ENCODE data around the gene NNMT. TPM values are rescaled to one million over a fixed set of nuclear protein-coding genes. Genes with fewer than 3 reads are reported as not detected.
A peak's percentile ranks its signal among the peaks of the same experiment; 100 is the strongest.

The NNMT gene
- total RNA-seq, 1 experiment from 2014 or later = 2.4 TPM

GRCh38 chr11:114348200-114349191, 52.3 kb downstream of the NNMT start:
- Mint-ChIP-seq H3K27me3 (ENCODE audit: insufficient read depth, unreplicated experiment) (no peaks in the 10 kb centered on the region), H3K4me3 (ENCODE audit: unreplicated experiment) (no peak overlapping the region), H3K9me3 (ENCODE audit: unreplicated experiment) (no peaks in the 10 kb centered on the region), H3K4me1 (ENCODE audit: low read depth, unreplicated experiment) (no peaks in the 10 kb centered on the region), H3K27ac (ENCODE audit: unreplicated experiment) (no peak overlapping the region), H3K36me3 (ENCODE audit: insufficient read depth, unreplicated experiment) (no peaks in the 10 kb centered on the region)
- Histone ChIP-seq H3K9me3 (peaks cover 4% of the 10 kb centered on the region; the same call in 1 of the 2 replicates), H3K27me3 (replicated peaks; ENCODE audit: control insufficient read depth, insufficient read depth, low read length) (no peaks in the 10 kb centered on the region), H3K36me3 (ENCODE audit: control insufficient read depth, insufficient read depth, low read length) (no peaks in the 10 kb centered on the region), H3K4me1 (no peaks in the 10 kb centered on the region), H3K4me3 (ENCODE audit: low read depth, low read length) (no peak overlapping the region)
- TF ChIP-seq CTCF (IDR thresholded peaks at IDR 0.05; ENCODE audit: insufficient read depth in 1 of 2, low read depth in 1 of 2, low read length in 1 of 2, severe bottlenecking in 1 of 2, unreplicated experiment in 1 of 2) = peak; percentile 64 to 75
- BruUV-seq (replicated peaks) = no TSS peak
- CTCF ChIA-PET = interaction anchor here (0.6 to 1.3 kb wide), 6 partner anchors 8 to 390 kb away, joined by 3 to 5 read pairs (median 3); partner anchors contain the start of gene REXO2
- POLR2A ChIA-PET = no interaction called here
- intact Hi-C loops (cut with micrococcal nuclease; ENCODE audit: unreplicated experiment) = loop anchor here (1.0 to 2.0 kb wide), 5 partner anchors 18 to 414 kb away; no protein-coding TSS in a partner anchor
- DNase-seq = peak; percentile 62 to 79

DNA sequence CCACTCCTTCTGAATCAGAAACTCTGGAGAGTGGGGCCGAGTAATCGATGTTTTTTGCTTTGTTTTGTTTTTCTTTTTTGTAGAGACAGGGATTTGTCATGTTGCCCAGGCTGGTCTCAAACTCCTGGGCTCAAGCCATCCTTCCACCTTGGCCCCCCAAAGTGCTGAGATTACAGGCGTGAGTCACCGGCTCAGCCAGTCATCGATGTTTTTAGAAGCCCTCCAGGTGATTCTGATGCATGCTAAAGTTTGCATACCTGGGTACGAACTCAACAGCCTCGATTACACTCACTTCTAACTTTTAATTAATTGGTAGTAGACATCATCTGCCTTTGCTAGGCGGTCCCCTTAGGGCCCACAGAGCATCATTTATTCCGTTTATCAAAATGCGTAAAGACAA, 53.8 kb downstream of the NNMT start:
- POLR2A ChIA-PET = no interaction called here
- no peaks in the 10 kb centered on the region for H3K4me1 ChIP-seq
- no peaks in the 10 kb centered on the region for H3K4me1 Mint-ChIP-seq (ENCODE audit: low read depth, unreplicated experiment)
- H3K27me3 Mint-ChIP-seq (ENCODE audit: insufficient read depth, unreplicated experiment) = no peaks in the 10 kb centered on the region
- intact Hi-C loops (cut with micrococcal nuclease; ENCODE audit: unreplicated experiment) = no loop called here
- no peak overlapping the region for H3K4me3 Mint-ChIP-seq (ENCODE audit: unreplicated experiment)
- no peaks in the 10 kb centered on the region for H3K9me3 Mint-ChIP-seq (ENCODE audit: unreplicated experiment)
- H3K9me3 ChIP-seq = peaks cover 4% of the 10 kb centered on the region; the same call in 1 of the 2 replicates
- no peaks in the 10 kb centered on the region for H3K36me3 ChIP-seq (ENCODE audit: control insufficient read depth, insufficient read depth, low read length)
- no peaks in the 10 kb centered on the region for H3K27me3 ChIP-seq (replicated peaks; ENCODE audit: control insufficient read depth, insufficient read depth, low read length)
- H3K4me3 ChIP-seq (ENCODE audit: low read depth, low read length) = no peak overlapping the region
- no peak overlapping the region for H3K27ac Mint-ChIP-seq (ENCODE audit: unreplicated experiment)
- CTCF ChIA-PET = interaction anchor here (0.7 to 1.3 kb wide), 2 partner anchors 10 to 25 kb away, joined by 7 to 8 read pairs; no protein-coding TSS in a partner anchor
- no peaks in the 10 kb centered on the region for H3K36me3 Mint-ChIP-seq (ENCODE audit: insufficient read depth, unreplicated experiment)
- no peak for TF ChIP-seq CTCF (IDR thresholded peaks at IDR 0.05; ENCODE audit: insufficient read depth in 1 of 2, low read depth in 1 of 2, low read length in 1 of 2, severe bottlenecking in 1 of 2, unreplicated experiment in 1 of 2)
- BruUV-seq (replicated peaks) = no TSS peak
- no peak for DNase-seq

- H3K4me3 ChIP-seq (ENCODE audit: low read depth, low read length) = no peak overlapping the region
- Mint-ChIP-seq H3K27ac (ENCODE audit: unreplicated experiment) (no peak overlapping the region), H3K36me3 (ENCODE audit: insufficient read depth, unreplicated experiment) (no peaks in the 10 kb centered on the region), H3K4me1 (ENCODE audit: low read depth, unreplicated experiment) (no peaks in the 10 kb centered on the region), H3K4me3 (ENCODE audit: unreplicated experiment) (no peak overlapping the region), H3K9me3 (ENCODE audit: unreplicated experiment) (no peaks in the 10 kb centered on the region), H3K27me3 (ENCODE audit: insufficient read depth, unreplicated experiment) (no peaks in the 10 kb centered on the region)
- H3K27me3 ChIP-seq (replicated peaks; ENCODE audit: control insufficient read depth, insufficient read depth, low read length) = no peaks in the 10 kb centered on the region
- BruUV-seq (replicated peaks) = no TSS peak
- no peaks in the 10 kb centered on the region for H3K4me1 ChIP-seq
- ChIA-PET CTCF (no interaction called here), POLR2A (no interaction called here)
- intact Hi-C loops (cut with micrococcal nuclease; ENCODE audit: unreplicated experiment) = no loop called here
- H3K9me3 ChIP-seq = no peaks in the 10 kb centered on the region
- no peak for TF ChIP-seq CTCF (IDR thresholded peaks at IDR 0.05; ENCODE audit: insufficient read depth in 1 of 2, low read depth in 1 of 2, low read length in 1 of 2, severe bottlenecking in 1 of 2, unreplicated experiment in 1 of 2)
- H3K36me3 ChIP-seq (ENCODE audit: control insufficient read depth, insufficient read depth, low read length) = no peaks in the 10 kb centered on the region
- DNase-seq = no peak
These were observed 57.2 kb downstream of the NNMT start for GRCh38 chr11:114353443-114353842.
